NCI-H146 treated with DMSO at 0.1 percent for 48 hours (cell line): Measurements from ENCODE around the gene MMP7.

Source experiments
- DNase-seq: peaks from one replicate; lab custom pipeline; 2025; ENCODE audit not compliant: unreplicated experiment; lab: John Stamatoyannopoulos, UW

MMP7 gene

GRCh38 chr11:102530558-102530957 lies at the start of gene MMP7:
Gene MMP7, minus strand, starts transcription at chr11:102530747. Its CDS starts 47 bp downstream, at chr11:102530700.
- DNase-seq, result no peak

GRCh38 chr11:102577723-102578122 lies 47.2 kb upstream of the MMP7 start:
- no peak for DNase-seq

GRCh38 chr11:102577182-102577581 lies 46.6 kb upstream of the MMP7 start:
- no peak for DNase-seq

GRCh38 chr11:102576350-102576749 lies 45.8 kb upstream of the MMP7 start:
- no peak for DNase-seq

GRCh38 chr11:102575012-102575411 lies 44.5 kb upstream of the MMP7 start:
- no peak for DNase-seq

- DNase-seq, result no peak
Observed at GRCh38 chr11:102573851-102574250, 43.3 kb upstream of the MMP7 start.

- no peak for DNase-seq
Observed at GRCh38 chr11:102572554-102573220, 42.1 kb upstream of the MMP7 start.

GRCh38 chr11:102568851-102569250 lies 38.3 kb upstream of the MMP7 start:
- DNase-seq, result no peak

GRCh38 chr11:102566112-102566511 lies 35.6 kb upstream of the MMP7 start:
- DNase-seq, result no peak

- DNase-seq, result no peak
Observed at GRCh38 chr11:102564110-102564509, 33.6 kb upstream of the MMP7 start.

- no peak for DNase-seq
Observed at GRCh38 chr11:102561636-102562035, 31.1 kb upstream of the MMP7 start.

GRCh38 chr11:102560555-102561011 lies 30.0 kb upstream of the MMP7 start:
- no peak for DNase-seq

- no peak for DNase-seq
Observed at GRCh38 chr11:102559839-102560238, 29.3 kb upstream of the MMP7 start.

- DNase-seq, result no peak
Observed at GRCh38 chr11:102555091-102555490, 24.5 kb upstream of the MMP7 start.

GRCh38 chr11:102553835-102554282 lies 23.3 kb upstream of the MMP7 start:
- no peak for DNase-seq

GRCh38 chr11:102552447-102553194 lies 22.1 kb upstream of the MMP7 start:
- no peak for DNase-seq

GRCh38 chr11:102552020-102552419 lies 21.5 kb upstream of the MMP7 start:
- no peak for DNase-seq

GRCh38 chr11:102551169-102551781 lies 20.7 kb upstream of the MMP7 start:
- no peak for DNase-seq

- DNase-seq, result no peak
Observed at GRCh38 chr11:102546923-102547471, 16.4 kb upstream of the MMP7 start.

GRCh38 chr11:102546427-102546826 lies 15.9 kb upstream of the MMP7 start:
- no peak for DNase-seq

- no peak for DNase-seq
Observed at GRCh38 chr11:102545701-102546100, 15.2 kb upstream of the MMP7 start.

GRCh38 chr11:102544594-102544993 lies 14.0 kb upstream of the MMP7 start:
- no peak for DNase-seq
